NCI-H748 (cell line): Measurements from ENCODE around the gene ALG14.
"Not testable (repeated sequence)": the region's sequence is repeated elsewhere in the genome, so short reads cannot be mapped to it uniquely, and the experiment has no call there.

Experiments
- DNase-seq: peaks from one replicate; lab custom pipeline; 2025; ENCODE audit not compliant: unreplicated experiment; lab: John Stamatoyannopoulos, UW

The ALG14 gene

GRCh38 chr1:94955767-94956632 is 116.8 kb downstream of the ALG14 start:
- no peak for DNase-seq

- DNase-seq = no peak
Measured at GRCh38 chr1:94954263-94955220, 118.2 kb downstream of the ALG14 start.

GRCh38 chr1:94953746-94954145 is 119.0 kb downstream of the ALG14 start:
- no peak for DNase-seq

- no peak for DNase-seq
Measured at GRCh38 chr1:94953107-94953506, 119.6 kb downstream of the ALG14 start.

GRCh38 chr1:94952539-94952938 is 120.2 kb downstream of the ALG14 start:
- DNase-seq = no peak

GRCh38 chr1:94951509-94952208 is 121.1 kb downstream of the ALG14 start:
- no peak for DNase-seq

GRCh38 chr1:94951046-94951445 is 121.7 kb downstream of the ALG14 start:
- no peak for DNase-seq

GRCh38 chr1:94949681-94950661 is 122.8 kb downstream of the ALG14 start:
- peak; percentile 87 for DNase-seq

- DNase-seq = no peak
Measured at GRCh38 chr1:94947437-94947836, 125.3 kb downstream of the ALG14 start.

- DNase-seq = no peak
Measured at GRCh38 chr1:94946886-94947285, 125.9 kb downstream of the ALG14 start.

- no peak for DNase-seq
Measured at GRCh38 chr1:94942171-94943128, 130.3 kb downstream of the ALG14 start.

GRCh38 chr1:94941480-94941879 is 131.3 kb downstream of the ALG14 start:
- DNase-seq = not testable (repeated sequence)

GRCh38 chr1:94940738-94941137 is 132.0 kb downstream of the ALG14 start:
- no peak for DNase-seq

- DNase-seq = no peak
Measured at GRCh38 chr1:94937820-94938219, 134.9 kb downstream of the ALG14 start.

GRCh38 chr1:94936861-94937620 is 135.7 kb downstream of the ALG14 start:
- no peak for DNase-seq

- DNase-seq = no peak
Measured at GRCh38 chr1:94935476-94935875, 137.3 kb downstream of the ALG14 start.

GRCh38 chr1:94935034-94935433 is 137.7 kb downstream of the ALG14 start:
- DNase-seq = no peak

GRCh38 chr1:94934551-94934950 is 138.2 kb downstream of the ALG14 start:
- peak; percentile 16 for DNase-seq
